NB4 (cell line): Measurements from ENCODE around the gene VAMP2.

ENCODE experiments used
- DNase-seq: peaks from one replicate; pipeline ENCODE4 v3.0.0; 2010; ENCODE audit warnings: low read depth
- H3K4me3 ChIP-seq: one replicate; pipeline ENCODE4 v1.5.1; 2011; ENCODE audit warnings: mild to moderate bottlenecking, low read depth, low read length, moderate library complexity
- CTCF ChIP-seq: IDR thresholded peaks from one replicate; pipeline ENCODE4 v1.5.1; 2012; ENCODE audit warnings: low read depth, low read length
- MAX ChIP-seq: IDR thresholded peaks from 2 replicates; pipeline ENCODE4 v1.6.1; 2011; ENCODE audit warnings: low read depth, low read length
- MYC ChIP-seq: IDR thresholded peaks from 2 replicates; pipeline ENCODE4 v1.6.1; 2011; ENCODE audit warnings: low read depth, low read length
- POLR2A ChIP-seq: IDR thresholded peaks from 2 replicates; pipeline ENCODE4 v1.6.1; 2011; ENCODE audit warnings: mild to moderate bottlenecking; ENCODE audit not compliant: insufficient read length; ENCODE audit errors: extremely low read depth

Gene VAMP2

GRCh38 chr17:8138672-8139371 is 23.9 kb downstream of the VAMP2 start:
- DNase-seq: peak; percentile 93
- TF ChIP-seq POLR2A (peak; percentile 54), CTCF (peak; percentile 71), MAX (peak; percentile 82), MYC (peak; percentile 76)
- H3K4me3 ChIP-seq: peak overlapping the region; percentile 69

- peak overlapping the region; percentile 55 for H3K4me3 ChIP-seq
- TF ChIP-seq MYC (no peak), MAX (no peak), POLR2A (no peak), CTCF (no peak)
- DNase-seq: no peak
These were observed 24.4 kb downstream of the VAMP2 start for GRCh38 chr17:8138374-8138671.

GRCh38 chr17:8137645-8138373 is 24.9 kb downstream of the VAMP2 start:
- no peak for DNase-seq
- H3K4me3 ChIP-seq: peak overlapping the region; percentile 55
- TF ChIP-seq POLR2A (no peak), CTCF (no peak), MYC (no peak), MAX (no peak)

GRCh38 chr17:8133941-8134340 is 28.8 kb downstream of the VAMP2 start:
- TF ChIP-seq POLR2A: no peak
- TF ChIP-seq MYC: no peak
- H3K4me3 ChIP-seq: no peak overlapping the region
- DNase-seq: no peak

GRCh38 chr17:8133399-8133798 is 29.3 kb downstream of the VAMP2 start:
- no peak overlapping the region for H3K4me3 ChIP-seq
- TF ChIP-seq CTCF: no peak
- TF ChIP-seq MAX: no peak
- TF ChIP-seq POLR2A: no peak
- DNase-seq: no peak

- no peak overlapping the region for H3K4me3 ChIP-seq
- no peak for DNase-seq
- TF ChIP-seq CTCF: no peak
- TF ChIP-seq POLR2A: no peak
These were observed 30.8 kb downstream of the VAMP2 start for GRCh38 chr17:8131844-8132441.
